HG02623 (cell line): Measurements from ENCODE around the gene SIAH3.

Source experiments
- ATAC-seq: cut with Tn5 transposase; IDR thresholded peaks from one replicate; pipeline ENCODE4 v1.9.1; 2021; ENCODE audit warnings: moderate library complexity; ENCODE audit not compliant: unreplicated experiment

Gene SIAH3

DNA sequence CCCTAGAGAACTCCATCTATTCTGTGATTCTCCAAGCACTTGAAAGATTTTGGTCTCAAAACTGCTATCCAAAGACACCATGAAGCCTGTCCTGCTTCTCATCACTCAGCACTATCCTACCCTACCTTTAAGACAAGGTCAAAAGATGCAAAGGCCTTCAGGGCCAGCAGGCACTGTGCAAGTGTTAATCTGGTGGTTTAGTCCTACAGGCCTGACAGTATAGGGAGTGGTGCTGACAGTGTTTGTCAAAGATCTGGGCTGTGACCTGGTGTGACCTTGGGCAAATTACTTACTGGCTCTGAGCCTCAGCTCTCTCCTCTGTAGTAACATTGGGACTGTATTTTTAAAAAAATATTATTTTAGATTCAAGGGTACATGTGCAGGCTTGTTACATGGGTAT, 28.0 kb downstream of the SIAH3 start:
- ATAC-seq, result no peak

DNA sequence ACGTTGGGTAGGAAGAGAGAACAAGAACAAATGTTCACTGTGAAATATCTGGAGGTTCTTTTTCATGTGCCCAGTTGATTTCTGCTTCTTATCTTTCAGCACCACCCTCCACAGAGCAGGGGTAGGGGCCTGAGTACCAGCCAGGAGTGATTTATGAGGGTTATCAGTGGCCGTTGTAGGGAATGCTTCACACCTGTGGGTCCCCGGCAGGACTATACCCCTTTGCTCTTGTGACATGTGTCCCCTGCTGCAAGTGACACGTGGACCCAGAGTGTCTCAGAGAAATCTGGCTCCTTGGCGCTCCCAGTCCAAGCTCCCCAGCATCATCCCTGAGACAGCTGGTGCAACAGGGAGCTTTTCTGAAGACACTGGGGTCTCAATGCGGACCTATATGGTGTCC, 29.7 kb downstream of the SIAH3 start:
- ATAC-seq, result no peak

DNA sequence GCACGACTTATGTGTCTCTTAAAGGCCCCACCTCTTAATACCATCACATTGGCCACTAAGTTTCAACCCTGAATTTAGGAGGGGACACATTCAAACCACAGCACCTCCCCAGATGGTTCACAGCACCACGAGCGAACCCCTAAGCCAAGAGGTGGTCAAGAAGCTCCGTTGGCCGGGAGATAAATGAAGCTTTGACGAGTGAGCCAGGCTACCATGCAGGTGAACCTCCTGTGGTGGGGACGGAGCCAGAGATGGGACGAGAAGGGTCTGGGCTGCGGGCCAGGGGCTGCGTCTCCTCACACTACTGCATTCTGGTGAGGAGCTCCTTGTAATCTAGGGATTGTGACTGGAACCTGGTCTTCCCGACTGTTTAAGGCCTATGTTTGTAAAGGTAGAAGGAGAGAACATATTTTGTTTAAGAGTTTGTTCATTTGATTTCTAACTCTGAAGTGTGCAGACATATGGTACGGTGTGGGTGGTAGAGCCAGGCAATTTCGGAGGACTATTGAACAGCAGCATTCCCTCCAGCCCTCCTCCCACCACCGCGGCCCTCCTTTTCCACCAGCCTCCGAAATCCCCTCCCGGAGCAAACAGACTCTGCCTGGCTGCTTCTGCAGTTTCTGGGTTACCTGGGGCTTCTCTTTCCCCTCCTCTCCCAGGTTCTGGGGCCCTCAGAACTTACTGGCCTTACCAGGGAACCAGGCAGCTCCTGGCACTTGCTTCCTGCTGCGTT, 31.3 kb downstream of the SIAH3 start:
- ATAC-seq, result no peak

DNA sequence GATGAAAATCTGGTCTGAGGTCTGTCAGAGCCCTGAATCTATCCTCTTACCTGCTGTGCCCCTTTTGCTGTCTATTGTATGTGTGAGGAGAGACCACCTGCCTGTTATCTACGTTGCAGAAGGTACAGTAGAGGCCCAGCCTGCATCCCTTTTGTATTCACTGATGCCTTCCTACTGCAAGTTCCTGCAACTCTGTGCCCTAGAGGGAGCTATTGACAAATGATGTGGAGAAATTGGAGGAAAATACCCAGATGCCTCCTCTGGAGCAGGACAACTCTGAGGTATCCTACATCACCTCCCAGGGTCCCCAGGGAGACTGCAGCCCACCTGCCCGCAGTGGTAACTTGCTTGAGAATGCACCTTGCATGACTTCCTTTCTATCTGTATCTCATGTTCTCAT, 33.7 kb downstream of the SIAH3 start:
- ATAC-seq, result no peak

GRCh38 chr13:45816427-45816826, 35.1 kb downstream of the SIAH3 start:
- no peak for ATAC-seq

DNA sequence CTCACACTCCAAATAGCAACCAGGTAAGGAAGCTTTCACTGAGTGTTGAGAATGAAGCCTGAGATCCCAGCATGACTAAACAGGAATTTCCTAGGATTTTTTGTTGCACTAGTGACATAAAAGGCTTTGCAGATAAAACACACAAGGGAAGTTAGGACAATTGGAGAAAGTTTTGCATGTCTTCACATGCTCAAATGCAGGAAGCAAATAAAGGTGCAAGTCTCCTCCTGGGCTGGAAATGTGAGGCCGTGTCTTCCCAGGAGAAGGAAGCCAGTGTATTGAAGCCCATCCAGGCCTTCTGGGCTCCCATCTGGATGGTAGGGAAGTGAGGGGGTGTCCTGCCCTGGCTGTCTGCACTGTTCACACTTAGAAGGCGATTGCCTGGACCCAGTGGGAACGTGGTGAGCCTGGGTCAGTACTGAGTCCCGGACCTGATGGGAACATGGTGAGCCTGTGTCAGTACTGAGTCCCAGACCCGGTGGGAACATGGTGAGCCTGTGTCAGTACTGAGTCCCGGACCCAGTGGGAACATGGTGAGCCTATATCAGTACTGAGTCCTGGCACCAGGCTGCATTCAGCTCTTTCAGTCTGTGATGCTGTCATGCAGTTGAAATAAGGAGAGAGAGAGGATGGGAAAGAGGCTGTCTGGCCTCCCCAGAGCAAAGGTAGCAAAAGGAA, 38.7 kb downstream of the SIAH3 start:
- ATAC-seq, result no peak

DNA sequence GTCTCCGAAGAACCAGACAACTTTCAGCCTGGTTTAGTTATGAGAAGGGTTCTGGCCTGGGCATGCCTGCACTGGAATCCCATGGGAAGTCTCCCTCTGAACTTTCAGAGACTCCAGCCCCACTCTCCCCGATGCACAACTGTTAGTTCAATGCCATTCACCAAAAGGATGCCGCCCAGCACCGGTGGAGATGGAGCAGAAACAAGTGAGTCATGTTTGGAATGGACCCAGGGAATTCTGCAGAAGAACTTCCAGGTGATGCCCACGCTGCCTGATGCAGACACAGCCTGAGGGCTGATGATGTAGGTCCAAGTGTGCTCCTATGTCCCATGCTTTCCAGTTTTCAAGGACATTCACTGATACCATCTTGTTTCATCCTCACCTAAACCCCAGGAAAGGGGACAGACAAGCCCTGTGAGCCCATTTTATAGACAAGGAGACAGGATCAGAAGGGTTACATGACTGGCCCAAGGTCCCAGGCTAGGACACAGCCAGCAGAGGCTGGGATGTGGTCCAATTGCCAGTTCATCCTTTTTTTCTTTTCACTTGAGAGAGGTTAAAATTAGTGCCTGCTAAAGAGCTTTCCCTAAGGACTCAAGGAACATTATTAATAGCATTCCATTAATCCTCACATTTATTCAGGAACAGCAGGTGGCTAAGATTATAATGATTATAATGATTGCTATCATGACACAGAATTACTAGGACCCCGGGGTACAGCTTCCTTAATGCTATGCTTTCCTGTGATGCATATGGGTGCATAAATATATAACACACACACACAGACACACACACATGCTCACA, 39.5 kb downstream of the SIAH3 start:
- no peak for ATAC-seq

DNA sequence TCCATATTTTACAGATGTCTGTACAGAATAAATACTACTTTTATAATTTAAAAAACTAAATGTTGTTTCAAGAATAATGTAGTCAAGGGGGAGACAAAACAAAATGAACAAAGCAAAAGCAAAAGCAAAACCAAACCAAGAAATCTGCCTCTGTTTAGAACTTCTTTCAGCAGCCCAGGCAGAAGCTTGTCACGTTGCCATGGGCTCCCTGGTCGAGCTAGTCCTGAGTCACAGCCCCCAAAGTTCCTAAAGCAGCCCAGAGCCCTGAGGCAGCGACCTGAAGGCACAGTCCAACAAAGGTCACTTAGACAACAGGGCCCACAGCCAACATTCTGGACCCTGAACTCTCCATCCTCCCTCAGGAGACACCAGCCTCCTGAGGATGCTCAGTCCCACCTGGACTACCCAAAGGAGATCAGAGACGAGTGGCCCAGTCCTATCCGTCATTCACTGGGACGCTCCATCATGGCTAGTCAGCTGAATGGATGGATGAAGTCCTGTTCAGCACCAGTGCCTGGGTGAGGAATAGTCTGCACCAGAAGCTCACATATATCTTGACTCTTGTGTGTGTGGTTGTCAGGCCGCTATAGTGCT, 41.7 kb downstream of the SIAH3 start:
- no peak for ATAC-seq

DNA sequence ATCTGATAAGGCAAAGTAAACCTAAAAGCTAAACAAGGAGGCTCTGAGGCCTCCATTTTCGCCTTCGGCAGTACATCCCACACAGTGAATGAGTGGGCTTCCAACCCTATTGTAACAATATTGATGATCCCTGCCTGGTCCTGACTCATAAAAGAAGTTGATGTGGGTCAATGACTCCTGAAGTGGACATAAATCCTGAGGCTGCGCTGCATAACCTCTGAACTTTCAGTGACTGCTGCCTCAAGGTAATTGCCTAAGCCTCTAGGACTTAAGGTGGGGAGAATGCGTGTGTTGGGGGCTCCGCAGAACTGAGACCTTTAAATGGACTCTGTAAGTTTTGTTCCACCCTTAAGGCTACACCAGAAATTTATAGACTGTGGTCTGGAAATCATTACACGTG, 42.6 kb downstream of the SIAH3 start:
- no peak for ATAC-seq

DNA sequence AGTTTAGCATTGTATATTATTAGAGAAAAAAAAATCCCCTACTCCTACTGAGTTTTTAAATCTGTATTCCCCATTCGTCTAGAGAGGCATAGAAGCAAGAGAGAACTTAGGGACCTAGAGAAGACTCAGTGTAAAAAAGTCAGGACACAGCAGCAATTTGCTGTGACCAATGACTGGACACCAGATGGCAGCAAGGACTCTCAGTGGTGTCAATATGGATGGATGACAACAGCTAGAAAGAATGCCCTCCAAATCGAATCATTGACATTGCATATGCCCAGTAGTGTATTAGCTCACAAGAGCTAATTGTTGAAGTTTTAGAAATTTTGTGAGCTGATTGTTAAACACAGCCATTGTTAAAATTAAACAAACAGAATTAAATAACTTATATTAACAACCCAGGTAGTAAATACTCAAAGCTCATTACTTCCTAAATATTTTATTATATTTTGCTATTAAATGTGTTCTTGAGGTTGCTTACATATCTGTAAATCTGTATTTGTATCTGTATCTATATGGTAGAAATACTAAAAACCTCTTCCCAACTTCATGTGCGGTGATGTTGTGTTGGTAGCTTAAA, 43.9 kb downstream of the SIAH3 start:
- no peak for ATAC-seq

GRCh38 chr13:45800485-45800884, 51.1 kb downstream of the SIAH3 start:
- no peak for ATAC-seq

- no peak for ATAC-seq
Observed at GRCh38 chr13:45799451-45799850, 52.1 kb downstream of the SIAH3 start.

DNA sequence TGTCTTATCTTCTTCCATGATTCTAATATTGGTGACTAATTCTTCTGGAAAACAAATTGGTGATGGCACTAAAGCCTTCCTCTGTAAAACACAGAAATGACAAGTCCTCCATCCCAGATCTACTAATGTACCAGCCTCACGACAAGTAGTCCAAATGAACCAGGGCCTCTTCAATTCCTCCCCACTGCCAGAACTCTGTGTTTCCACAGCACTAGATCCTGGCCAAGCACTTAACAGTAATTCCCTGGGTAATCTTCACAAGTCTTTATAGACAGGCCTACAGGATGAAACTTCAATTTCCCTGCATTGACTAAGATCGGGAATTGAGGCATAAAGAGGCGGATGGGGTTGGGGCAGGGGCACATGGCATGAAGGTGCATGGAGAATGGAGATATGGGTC, 52.7 kb downstream of the SIAH3 start:
- no peak for ATAC-seq

GRCh38 chr13:45796426-45797235, 54.9 kb downstream of the SIAH3 start:
- no peak for ATAC-seq

- no peak for ATAC-seq
Observed at GRCh38 chr13:45792827-45793303, 58.7 kb downstream of the SIAH3 start.

GRCh38 chr13:45788011-45788410, 63.5 kb downstream of the SIAH3 start:
- no peak for ATAC-seq

DNA sequence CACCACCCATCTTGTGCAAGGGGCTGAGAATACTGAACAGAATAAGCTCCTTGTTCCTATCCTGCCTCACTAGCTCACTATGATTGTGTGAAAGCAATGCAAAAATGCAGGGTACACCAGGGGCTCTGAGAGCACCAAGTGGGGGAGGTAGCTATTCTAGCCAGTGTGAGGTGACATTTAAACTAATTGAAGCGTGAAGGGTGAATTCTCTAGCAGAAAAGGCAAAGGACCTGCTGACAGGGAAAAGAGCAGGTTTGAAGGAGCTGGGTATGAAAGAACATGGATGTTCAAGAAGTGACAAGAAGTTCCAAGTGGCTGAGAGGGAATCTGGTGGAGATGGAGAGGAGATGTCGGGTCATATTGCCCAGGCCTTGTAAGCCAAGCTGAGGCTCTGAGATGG, 64.2 kb downstream of the SIAH3 start:
- ATAC-seq, result no peak

DNA sequence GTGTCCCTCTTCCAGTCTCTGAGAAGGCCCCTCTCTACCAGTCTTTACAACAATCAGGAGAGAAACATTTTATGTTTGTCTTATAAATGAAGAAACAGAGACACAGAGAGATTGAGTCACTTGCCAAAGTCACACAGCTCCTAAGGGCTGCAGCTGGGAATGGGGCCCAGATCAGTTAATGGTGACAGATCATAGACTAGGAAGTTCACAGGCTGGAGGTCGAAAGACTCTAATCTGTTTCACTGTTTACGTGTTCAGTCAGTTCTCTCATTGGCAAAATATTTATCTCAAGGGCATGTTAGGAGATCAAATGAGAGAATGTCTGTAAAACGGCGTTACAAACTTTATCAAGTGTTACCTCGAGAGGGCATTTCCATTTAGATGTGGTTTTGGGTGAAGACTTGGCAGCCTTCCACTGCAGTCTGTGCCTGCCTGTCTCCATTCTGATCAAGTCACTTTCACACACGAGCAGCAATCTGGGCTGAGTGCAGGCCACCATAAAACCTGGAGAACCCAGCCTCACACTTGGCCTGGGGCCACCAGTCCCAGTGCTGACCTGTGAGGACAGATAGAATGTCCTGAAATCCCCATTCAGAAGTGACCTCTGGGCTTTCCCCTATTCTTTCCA, 65.1 kb downstream of the SIAH3 start:
- ATAC-seq, result no peak

DNA sequence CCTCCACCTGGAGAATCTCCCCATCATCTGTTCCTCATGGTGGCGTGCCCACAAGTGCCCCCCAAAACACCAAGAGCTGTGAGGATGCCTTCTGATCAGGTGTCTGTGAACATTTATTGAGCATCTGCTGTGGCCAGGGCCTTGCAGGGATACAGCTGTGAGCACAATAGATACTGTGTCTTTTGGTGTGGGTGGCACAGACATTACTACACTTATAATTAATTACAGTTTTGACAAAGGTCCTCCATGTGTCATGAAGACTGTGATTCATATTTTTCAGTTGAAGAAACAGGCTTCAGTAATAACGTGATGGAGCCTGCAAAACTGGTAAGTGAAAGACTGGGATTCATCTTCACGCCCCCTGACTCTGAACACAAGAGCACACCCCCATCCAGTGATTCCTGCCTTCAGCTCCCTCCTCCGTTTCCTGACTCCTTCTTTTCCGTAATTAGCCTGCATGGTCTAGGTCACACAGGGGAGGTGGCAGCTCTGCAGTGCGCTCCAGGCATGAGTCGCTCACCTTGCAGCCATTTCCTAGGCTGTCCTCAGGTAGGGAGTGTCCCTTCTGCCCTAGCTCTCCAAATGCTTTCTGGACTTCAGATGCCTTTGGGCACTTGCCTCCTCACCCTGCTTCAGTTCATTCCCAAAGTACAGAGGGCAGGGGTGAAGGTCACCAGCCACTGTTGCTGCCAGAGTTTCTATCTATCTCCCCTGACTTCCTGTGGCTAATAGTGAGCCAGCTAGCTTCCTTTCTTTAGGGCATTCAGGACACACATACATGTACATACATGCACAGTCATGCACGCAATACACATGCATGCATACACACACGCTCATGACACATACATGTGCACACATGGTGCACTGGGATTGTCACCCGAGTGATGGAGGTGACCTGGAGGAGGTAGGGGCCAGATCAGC, 66.5 kb downstream of the SIAH3 start:
- ATAC-seq, result no peak
